HepG2 (cell line): ENCODE data around the gene TRIM37. TPM values are rescaled to one million over a fixed set of nuclear protein-coding genes. Genes with fewer than 3 reads are reported as not detected.

Source experiments
- ATAC-seq: fragments of 200-7000 bp; cut with Tn5 transposase; 3 replicates; pipeline ENCODE4 v1.9.1; 2020; ENCODE audit warnings: mild to moderate bottlenecking, moderate library complexity
- BruUV-seq: library from RNA; stranded (reverse); fragments of 400-500 nt; replicated peaks from 2 replicates; lab custom pipeline; 2021; lab: Mats Ljungman, UMichigan
- CTCF ChIA-PET: fragments of 300-600 bp; formaldehyde crosslinking; extraction: SDS; loops from one replicate; lab custom pipeline; 2021; ENCODE audit warnings: low total read pairs, inconsistent platforms, low intra/inter-chr PET ratio; lab: Yijun Ruan, JAX
- POLR2A ChIA-PET: fragments of 350-600 bp; sonication (Branson Sonifier 250); formaldehyde crosslinking; loops from one replicate; lab custom pipeline; 2020; ENCODE audit warnings: antibody characterized with exemption, inconsistent platforms; lab: Yijun Ruan, JAX
- DNase-seq: peaks from one replicate; pipeline ENCODE4 v3.0.0-alpha.2; 2015; ENCODE audit warnings: low spot score
- FAIRE-seq: peaks from 3 replicates; lab custom pipeline; 2011; peaks lifted over from hg19 to GRCh38; lab: Jason Lieb, UNC
- H2AFZ ChIP-seq: one replicate; pipeline ENCODE4 v1.6.1; 2011; ENCODE audit warnings: low read length, inconsistent platforms
- H3K27ac ChIP-seq: fragments of 300-600 bp; 3 replicates; pipeline ENCODE4 v1.8.0; 2011; ENCODE audit warnings: mixed run types, mild to moderate bottlenecking, mixed read lengths, low read length, inconsistent platforms; ENCODE audit not compliant: insufficient read depth; ENCODE audit errors: extremely low read length
- H3K27me3 ChIP-seq, 2 experiments: fragments of 200-600 bp in 1 of 2; 2 replicates in 1 of 2; 3 replicates in 1 of 2; pipeline versions ENCODE4 v1.6.0 to v1.8.0; 2011; ENCODE audit warnings: low read length in 2 of 2, mild to moderate bottlenecking in 2 of 2, moderate library complexity in 2 of 2, inconsistent platforms in 1 of 2; ENCODE audit not compliant: insufficient read depth in 2 of 2, control insufficient read depth in 1 of 2
- H3K36me3 ChIP-seq, 2 experiments: fragments of 200-600 bp in 1 of 2; replicated peaks in 1 of 2; 2 replicates in 1 of 2; 3 replicates in 1 of 2; pipeline versions ENCODE4 v1.5.1 to v1.8.0; 2011; ENCODE audit warnings: low read length in 2 of 2, inconsistent platforms in 1 of 2; ENCODE audit not compliant: insufficient read depth in 2 of 2, control insufficient read depth in 1 of 2
- H3K4me1 ChIP-seq: 2 replicates; pipeline ENCODE4 v1.5.1; 2012; ENCODE audit warnings: low read length, inconsistent platforms; ENCODE audit not compliant: insufficient read depth
- H3K4me2 ChIP-seq: 2 replicates; pipeline ENCODE4 v1.6.0; 2011; ENCODE audit warnings: low read depth, low read length, inconsistent platforms
- H3K4me3 ChIP-seq, 3 experiments: fragments of 200-600 bp in 1 of 3; sonication (generic), shearing (Covaris generic) in 1 of 3; replicated peaks in 1 of 3; 2 replicates each; pipeline ENCODE4 v1.5.1; 2011 to 2016; ENCODE audit warnings: low read length in 3 of 3, inconsistent platforms in 2 of 3, low read depth in 2 of 3, mild to moderate bottlenecking in 2 of 3, control low read depth in 1 of 3, mixed read lengths in 1 of 3; ENCODE audit not compliant: insufficient read depth in 1 of 3
- H3K79me2 ChIP-seq: one replicate; pipeline ENCODE4 v1.6.1; 2011; ENCODE audit warnings: low read length, inconsistent platforms; ENCODE audit not compliant: insufficient read depth
- H3K9ac ChIP-seq: 2 replicates; pipeline ENCODE4 v1.6.0; 2011; ENCODE audit warnings: mild to moderate bottlenecking, low read depth, low read length, inconsistent platforms; ENCODE audit not compliant: insufficient read depth
- H3K9me3 ChIP-seq: 2 replicates; pipeline ENCODE4 v1.5.1; 2012; ENCODE audit warnings: mild to moderate bottlenecking, low read length
- H4K20me1 ChIP-seq: 2 replicates; pipeline ENCODE4 v1.6.0; 2011; ENCODE audit warnings: inconsistent platforms, mild to moderate bottlenecking, low read length, moderate library complexity; ENCODE audit not compliant: insufficient read depth
- ATF7 ChIP-seq, 2 experiments: fragments of 450-650 bp in 1 of 2; sonication (generic) in 1 of 2; formaldehyde crosslinking in 1 of 2; IDR thresholded peaks; 2 replicates each; pipeline versions ENCODE4 v1.4.0 to v1.6.1; 2016 to 2020; ENCODE audit warnings: antibody characterized with exemption in 1 of 2, mild to moderate bottlenecking in 1 of 2, missing genetic modification reagents in 1 of 2
- CC2D1A ChIP-seq: sonication (generic); formaldehyde crosslinking; IDR thresholded peaks from 2 replicates; pipeline ENCODE4 v1.8.1; 2023; ENCODE audit warnings: mild to moderate bottlenecking, missing genetic modification reagents
- DNMT3B ChIP-seq: conservative IDR thresholded peaks from 2 replicates; pipeline ENCODE4 v1.6.1; 2016; ENCODE audit warnings: missing biosample characterization, control low read depth
- MEF2D ChIP-seq: sonication (generic); formaldehyde crosslinking; IDR thresholded peaks from 2 replicates; pipeline ENCODE4 v1.5.1; 2020; ENCODE audit warnings: mild to moderate bottlenecking, missing genetic modification reagents
- MLXIP ChIP-seq: sonication (generic); formaldehyde crosslinking; IDR thresholded peaks from 2 replicates; pipeline ENCODE4 v1.9.0; 2021; ENCODE audit warnings: missing genetic modification reagents, borderline replicate concordance
- MTERF4 ChIP-seq: sonication (generic); formaldehyde crosslinking; IDR thresholded peaks from 2 replicates; pipeline ENCODE4 v1.8.0; 2023; ENCODE audit warnings: mild to moderate bottlenecking, missing genetic modification reagents
- RXRA ChIP-seq: sonication (generic); formaldehyde crosslinking; IDR thresholded peaks from 2 replicates; pipeline ENCODE4 v1.5.1; 2020; ENCODE audit warnings: missing genetic modification reagents
- SETDB1 ChIP-seq: sonication (generic); formaldehyde crosslinking; IDR thresholded peaks from 2 replicates; pipeline ENCODE4 v1.5.1; 2020; ENCODE audit warnings: missing genetic modification reagents, mild to moderate bottlenecking, borderline replicate concordance
- TFDP1 ChIP-seq: IDR thresholded peaks from 2 replicates; pipeline ENCODE4 v1.6.1; 2016; ENCODE audit warnings: missing compliant biosample characterization, missing genetic modification reagents, borderline replicate concordance
- ZBTB42 ChIP-seq: sonication (generic); formaldehyde crosslinking; IDR thresholded peaks from 2 replicates; pipeline ENCODE4 v1.5.0; 2020; ENCODE audit warnings: mild to moderate bottlenecking, missing genetic modification reagents
- ZNF557 ChIP-seq: sonication (generic); formaldehyde crosslinking; IDR thresholded peaks from 2 replicates; pipeline ENCODE4 v1.4.0; 2020; ENCODE audit warnings: missing genetic modification reagents
- ZNF777 ChIP-seq: sonication (generic); formaldehyde crosslinking; IDR thresholded peaks from 2 replicates; pipeline ENCODE4 v1.4.0; 2020; ENCODE audit warnings: missing genetic modification reagents
- WGBS: methylation state at CpG from one replicate; pipeline ENCODE4 v1.1.6; 2017; ENCODE audit warnings: low lambda C conversion rate; 5-methylcytosine and 5-hydroxymethylcytosine counted together
- in situ Hi-C: cut with HindIII; loops from 2 replicates; pipeline ENCODE4 v1.10.0; 2017; ENCODE audit warnings: low pct_unique_long_range_greater_than_20kb; ENCODE audit not compliant: extremely low pct_ligation_motif_present
- intact Hi-C: fragments of 100-400 bp; cut with micrococcal nuclease; formaldehyde crosslinking; loops from one replicate; pipeline ENCODE4 v1.10.0; 2022; ENCODE audit not compliant: unreplicated experiment
- polyA plus RNA-seq, 8 experiments: library from polyadenylated mRNA; depleted of rRNA in 3 of 8; stranded (reverse) in 7 of 8; unstranded in 1 of 8; fragments of >200 nt; fragmentation: Illumina TruSeq in 4 of 8; extraction: Trizol in 4 of 8; gene quantifications; 2 replicates each; pipeline versions ENCODE4 v1.2.1 to v1.2.3, GENCODE V29; 2011 to 2016; ENCODE audit warnings: low read depth in 4 of 8, missing spikeins in 1 of 8, mixed read lengths in 1 of 8; ENCODE audit not compliant: insufficient read depth in 1 of 8
- total RNA-seq, 5 experiments: library from RNA; depleted of rRNA; stranded (reverse); fragments of >200 nt; fragmentation: Illumina TruSeq; extraction: Trizol; gene quantifications; 2 replicates each; pipeline ENCODE4 v1.2.3, GENCODE V29; 2016; ENCODE audit warnings: low read depth in 1 of 5
- TF ChIP-seq, protein P1 (sequence below): sonication (generic); formaldehyde crosslinking; IDR thresholded peaks from 2 replicates; pipeline ENCODE4 v1.4.0; 2020; ENCODE audit warnings: low read depth, mild to moderate bottlenecking, missing genetic modification reagents

TRIM37 gene
- total and polyA plus RNA-seq, 2 of the 13 experiments (the other 11 are each of a cell fraction or from before 2014, with no cell fraction given): 12.4 to 39.1 TPM

- TF ChIP-seq ATF7 (IDR thresholded peaks at IDR 0.05) (no peak), ATF7 (CRISPR knock-in tag; IDR thresholded peaks at IDR 0.05) (no peak), ZBTB42 (CRISPR knock-in tag) (no peak), DNMT3B (no peak)
- TF ChIP-seq, protein P1, sequence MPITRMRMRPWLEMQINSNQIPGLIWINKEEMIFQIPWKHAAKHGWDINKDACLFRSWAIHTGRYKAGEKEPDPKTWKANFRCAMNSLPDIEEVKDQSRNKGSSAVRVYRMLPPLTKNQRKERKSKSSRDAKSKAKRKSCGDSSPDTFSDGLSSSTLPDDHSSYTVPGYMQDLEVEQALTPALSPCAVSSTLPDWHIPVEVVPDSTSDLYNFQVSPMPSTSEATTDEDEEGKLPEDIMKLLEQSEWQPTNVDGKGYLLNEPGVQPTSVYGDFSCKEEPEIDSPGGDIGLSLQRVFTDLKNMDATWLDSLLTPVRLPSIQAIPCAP (CRISPR knock-in tag): no peak
- TF ChIP-seq, all 625 proteins: peak for 0
Measured at GRCh38 chr17:58968426-58969061, 138.1 kb downstream of the TRIM37 start (continued).

DNA sequence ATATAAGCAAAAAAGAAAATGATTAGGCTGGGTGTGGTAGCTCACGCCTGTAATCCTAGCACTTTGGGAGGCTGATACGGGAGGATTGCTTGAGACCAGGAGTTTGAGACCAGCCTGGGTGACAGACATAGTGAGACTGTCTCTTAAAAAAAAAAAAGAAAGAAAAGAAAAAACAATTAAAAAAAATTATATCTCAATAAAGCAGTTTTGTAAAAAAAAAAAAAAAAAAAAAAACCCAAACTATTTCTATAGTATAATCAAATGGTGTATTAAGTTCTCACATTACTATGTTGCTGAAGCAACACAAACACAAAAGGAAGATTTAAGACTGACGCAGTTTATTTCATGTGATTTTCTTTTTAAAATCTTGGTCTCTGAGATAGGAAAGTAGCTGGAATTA is 140.5 kb downstream of the TRIM37 start:
- no peak for TF ChIP-seq ZNF777 (CRISPR knock-in tag)
- no peak for TF ChIP-seq MTERF4 (CRISPR knock-in tag)
- TF ChIP-seq CC2D1A: no peak
- TF ChIP-seq MLXIP (CRISPR knock-in tag): no peak
- TF ChIP-seq SETDB1: no peak
- no peak for TF ChIP-seq TFDP1 (CRISPR knock-in tag)
- TF ChIP-seq MEF2D: no peak
- TF ChIP-seq RXRA: no peak
- TF ChIP-seq ZNF557 (CRISPR knock-in tag): no peak
- ATAC-seq (no peak), DNase-seq (no peak), FAIRE-seq (no peak)
- WGBS: 88% methylated on average over 3 of the region's 3 CpGs
- Histone ChIP-seq H3K4me2 (no peak overlapping the region), H2AFZ (no peak overlapping the region), H3K27ac (no peak overlapping the region), H3K27me3 (0 out of 5 replicates have a peak, but pooled peaks cover 0 to 2% of the 10 kb centered on the region in 2 experiments), H3K4me1 (no peaks in the 10 kb centered on the region), H4K20me1 (no peaks in the 10 kb centered on the region), H3K9ac (no peak overlapping the region), H3K4me3 (no peak overlapping the region), H3K9me3 (no peaks in the 10 kb centered on the region), H3K36me3 (no peaks in the 10 kb centered on the region), H3K79me2 (no peaks in the 10 kb centered on the region)
- ChIA-PET POLR2A (no interaction called here), CTCF (no interaction called here)
- in situ Hi-C loops (no loop called here), intact Hi-C loops (no loop called here)
- BruUV-seq: no TSS peak
